GM12873 (cell line): ENCODE results near the gene TMEM145.

Experiments
- CTCF ChIP-seq: IDR thresholded peaks from 2 replicates; pipeline ENCODE4 v1.5.1; 2012; ENCODE audit warnings: low read depth, mild to moderate bottlenecking, moderate library complexity, low read length, control low read depth; ENCODE audit not compliant: insufficient read depth; ENCODE audit errors: missing control alignments

TMEM145 gene

GRCh38 chr19:42284591-42285341, 28.3 kb upstream of the TMEM145 start:
- TF ChIP-seq CTCF, result no peak

GRCh38 chr19:42285541-42285941, 27.6 kb upstream of the TMEM145 start:
- no peak for TF ChIP-seq CTCF

GRCh38 chr19:42285988-42286348, 27.1 kb upstream of the TMEM145 start:
- no peak for TF ChIP-seq CTCF

GRCh38 chr19:42286349-42287016, 26.6 kb upstream of the TMEM145 start:
- no peak for TF ChIP-seq CTCF

- no peak for TF ChIP-seq CTCF
Observed at GRCh38 chr19:42287017-42287826, 25.9 kb upstream of the TMEM145 start.

- no peak for TF ChIP-seq CTCF
Observed at GRCh38 chr19:42287827-42288107, 25.3 kb upstream of the TMEM145 start.

- TF ChIP-seq CTCF, result no peak
Observed at GRCh38 chr19:42288387-42288786, 24.7 kb upstream of the TMEM145 start.
